Endothelial cell of umbilical vein (primary cell): ENCODE results near the gene MAP4K5. TPM values are rescaled to one million over a fixed set of nuclear protein-coding genes. Genes with fewer than 3 reads are reported as not detected.

Experiments used
- BruUV-seq: library from RNA; stranded (reverse); fragments of 400-500 nt; replicated peaks from 2 replicates; lab custom pipeline; 2021; lab: Mats Ljungman, UMichigan
- CTCF ChIA-PET: fragments of 300-600, 350-600 bp; sonication (Branson Sonifier 250); formaldehyde crosslinking; loops from one replicate; lab custom pipeline; 2021; ENCODE audit warnings: antibody characterized with exemption, inconsistent platforms; lab: Charles Lee
- POLR2A ChIA-PET: fragments of 300-600, 350-600 bp; sonication (Branson Sonifier 250); formaldehyde crosslinking; loops from one replicate; lab custom pipeline; 2021; ENCODE audit warnings: antibody characterized with exemption, inconsistent platforms; lab: Charles Lee
- DNase-seq: peaks from one replicate; pipeline ENCODE4 v3.0.0-alpha.2; 2011; ENCODE audit warnings: low read depth, low spot score
- FAIRE-seq: peaks from 2 replicates; lab custom pipeline; 2011; peaks lifted over from hg19 to GRCh38; lab: Jason Lieb, UNC
- H2AFZ ChIP-seq: 2 replicates; pipeline ENCODE4 v1.6.0; 2012; ENCODE audit warnings: low read depth, low read length, control low read depth, inconsistent platforms
- H3K27ac ChIP-seq: 2 replicates; pipeline ENCODE4 v1.5.1; 2011; ENCODE audit warnings: low read depth, mild to moderate bottlenecking, control low read depth, low read length, moderate library complexity; ENCODE audit not compliant: insufficient read depth
- H3K27me3 ChIP-seq, 2 experiments: 2 replicates each; pipeline versions ENCODE4 v1.6.0 to v1.6.1; 2011; ENCODE audit warnings: low read length in 2 of 2, mixed read lengths in 1 of 2; ENCODE audit not compliant: control insufficient read depth in 2 of 2, insufficient read depth in 2 of 2
- H3K36me3 ChIP-seq, 2 experiments: 2 replicates in 1 of 2; 3 replicates in 1 of 2; pipeline ENCODE4 v1.5.1; 2011; ENCODE audit warnings: low read length in 2 of 2, mild to moderate bottlenecking in 1 of 2, moderate library complexity in 1 of 2; ENCODE audit not compliant: control insufficient read depth in 2 of 2, insufficient read depth in 2 of 2; ENCODE audit errors: extremely low read depth in 1 of 2
- H3K4me1 ChIP-seq: 3 replicates; pipeline ENCODE4 v1.5.1; 2011; ENCODE audit warnings: mild to moderate bottlenecking, low read length; ENCODE audit not compliant: control insufficient read depth, insufficient read depth; ENCODE audit errors: extremely low read depth
- H3K4me2 ChIP-seq: 2 replicates; pipeline ENCODE4 v1.6.1; 2011; ENCODE audit warnings: low read length, control low read depth, mixed read lengths; ENCODE audit not compliant: insufficient read depth
- H3K4me3 ChIP-seq, 3 experiments: fragments of 200-600 bp in 1 of 3; sonication (generic), shearing (Covaris generic) in 1 of 3; replicated peaks in 1 of 3; 2 replicates each; pipeline ENCODE4 v1.5.1; 2011 to 2016; ENCODE audit warnings: control low read depth in 3 of 3, low read length in 3 of 3, mild to moderate bottlenecking in 2 of 3, inconsistent platforms in 1 of 3, low read depth in 1 of 3, moderate library complexity in 1 of 3; ENCODE audit not compliant: insufficient read depth in 1 of 3
- H3K79me2 ChIP-seq: 2 replicates; pipeline ENCODE4 v1.6.0; 2012; ENCODE audit warnings: low read length, inconsistent platforms; ENCODE audit not compliant: control insufficient read depth, insufficient read depth
- H3K9ac ChIP-seq: replicated peaks from 2 replicates; pipeline ENCODE3; 2011; ENCODE audit warnings: low read length, control low read depth; ENCODE audit not compliant: insufficient read depth; ENCODE audit errors: extremely low read depth
- H3K9me1 ChIP-seq: replicated peaks from 3 replicates; pipeline ENCODE4 v1.6.0; 2011; ENCODE audit warnings: mild to moderate bottlenecking, low read length; ENCODE audit not compliant: control insufficient read depth, insufficient read depth; ENCODE audit errors: extremely low read depth
- H3K9me3 ChIP-seq: replicated peaks from 2 replicates; pipeline ENCODE4 v1.5.1; 2012; ENCODE audit warnings: low read length, inconsistent platforms; ENCODE audit not compliant: control insufficient read depth, insufficient read depth
- H4K20me1 ChIP-seq: replicated peaks from 2 replicates; pipeline ENCODE3; 2011; ENCODE audit warnings: mild to moderate bottlenecking, low read length; ENCODE audit not compliant: control insufficient read depth, insufficient read depth; ENCODE audit errors: extremely low read depth
- EZH2 ChIP-seq: IDR thresholded peaks from 2 replicates; pipeline ENCODE4 v1.6.1; 2012; ENCODE audit warnings: borderline replicate concordance, low read depth, mild to moderate bottlenecking, moderate library complexity, low read length, inconsistent platforms; ENCODE audit not compliant: severe bottlenecking
- FOS ChIP-seq: IDR thresholded peaks from 2 replicates; pipeline ENCODE4 v1.6.1; 2011; ENCODE audit warnings: mild to moderate bottlenecking, low read length, moderate library complexity, borderline replicate concordance; ENCODE audit not compliant: insufficient read depth
- GATA2 ChIP-seq: IDR thresholded peaks from 2 replicates; pipeline ENCODE4 v1.7.0; 2011; ENCODE audit warnings: low read depth, mild to moderate bottlenecking, moderate library complexity, mixed read lengths, low read length; ENCODE audit not compliant: insufficient read length, insufficient read depth
- JUN ChIP-seq: IDR thresholded peaks from 2 replicates; pipeline ENCODE4 v1.6.1; 2011; ENCODE audit warnings: borderline replicate concordance, low read depth; ENCODE audit not compliant: insufficient read length, insufficient read depth
- MYC ChIP-seq: IDR thresholded peaks from one replicate; pipeline ENCODE4 v1.6.1; 2011; ENCODE audit warnings: mild to moderate bottlenecking, low read depth, low read length
- POLR2A ChIP-seq: IDR thresholded peaks from 2 replicates; pipeline ENCODE4 v1.6.1; 2012; ENCODE audit warnings: low read depth, mild to moderate bottlenecking, control low read depth, low read length
- POLR2AphosphoS5 ChIP-seq: IDR thresholded peaks from 2 replicates; pipeline ENCODE4 v1.6.1; 2012; ENCODE audit warnings: low read depth, mild to moderate bottlenecking, control low read depth, low read length, moderate library complexity; ENCODE audit not compliant: insufficient read depth
- dilution Hi-C: fragments of 300-500 bp; cut with MboI; formaldehyde crosslinking; loops from one replicate; pipeline ENCODE4 v1.15.0; 2019; ENCODE audit warnings: low sequenced_read_pairs; ENCODE audit not compliant: extremely low pct_ligation_motif_present
- intact Hi-C: fragments of 100-400 bp; cut with micrococcal nuclease; formaldehyde crosslinking; loops from one replicate; pipeline ENCODE4 v1.10.0; 2022
- polyA plus RNA-seq, 4 experiments: library from polyadenylated mRNA; depleted of rRNA in 3 of 4; stranded (reverse) in 3 of 4; unstranded in 1 of 4; fragments of >200 nt; gene quantifications; 2 replicates each; pipeline versions ENCODE4 v1.2.1 to v1.2.3, GENCODE V29; 2011 to 2012; ENCODE audit warnings: missing spikeins in 1 of 4
- total RNA-seq: library from RNA; stranded (reverse); gene quantifications from 2 replicates; pipeline ENCODE4 v1.2.3, GENCODE V29; 2021
- TF ChIP-seq, protein P1 (sequence below), 2 donors: IDR thresholded peaks; 1 replicate in 1 of 2; 2 replicates in 1 of 2; pipeline ENCODE4 v1.5.1; 2011; ENCODE audit warnings: low read length in 2 of 2, mild to moderate bottlenecking in 2 of 2, moderate library complexity in 2 of 2, control low read depth in 1 of 2, inconsistent platforms in 1 of 2, low read depth in 1 of 2; ENCODE audit not compliant: insufficient read depth in 1 of 2; ENCODE audit errors: extremely low read depth in 1 of 2
- TF ChIP-seq, protein P2 (sequence below): IDR thresholded peaks from 2 replicates; pipeline ENCODE4 v1.6.1; 2011; ENCODE audit not compliant: insufficient read depth, insufficient read length

MAP4K5 gene
- total and polyA plus RNA-seq, 2 donors (not counting 3 experiments of a cell fraction or from before 2014, with no cell fraction given), result 17.4 to 73.7 TPM

DNA sequence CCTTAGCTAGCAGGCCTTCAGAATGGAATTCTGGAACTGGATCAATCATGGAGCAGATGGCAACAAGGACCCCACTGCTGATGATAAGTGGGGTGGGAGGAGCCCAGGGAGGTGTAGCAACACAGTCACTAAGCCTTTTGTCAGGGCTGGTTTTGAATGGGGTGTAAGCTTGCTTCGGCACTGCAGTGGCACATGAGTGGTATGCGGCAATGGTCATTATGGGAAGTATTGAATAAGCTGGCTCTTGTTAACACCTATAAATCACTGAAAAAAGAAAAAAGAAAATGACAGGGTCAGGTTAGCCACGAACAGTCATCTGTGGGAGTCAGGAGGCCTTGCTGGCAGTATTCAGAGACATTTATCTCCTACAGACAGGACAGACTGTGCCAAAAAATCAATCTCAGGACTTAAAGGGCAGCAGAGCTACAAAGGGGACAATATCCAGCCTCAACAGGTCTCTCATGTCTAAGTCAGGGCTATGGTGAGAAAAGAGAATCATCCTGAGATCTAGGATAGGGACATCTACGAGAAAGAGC lies 154.8 kb downstream of the MAP4K5 start:
- no TSS peak for BruUV-seq
- Histone ChIP-seq H3K9me1 (no peaks in the 10 kb centered on the region), H4K20me1 (no peaks in the 10 kb centered on the region), H3K4me2 (no peak overlapping the region), H3K27ac (no peak overlapping the region), H3K9ac (no peak overlapping the region), H3K27me3 (no peaks in the 10 kb centered on the region), H3K36me3 (peaks cover 0 to 4% of the 10 kb centered on the region in 2 experiments), H3K4me3 (no peak overlapping the region), H3K79me2 (no peaks in the 10 kb centered on the region), H3K9me3 (no peaks in the 10 kb centered on the region), H3K4me1 (no peaks in the 10 kb centered on the region), H2AFZ (no peak overlapping the region)
- dilution Hi-C loops, result no loop called here
- no peak for FAIRE-seq
- TF ChIP-seq, protein P1, sequence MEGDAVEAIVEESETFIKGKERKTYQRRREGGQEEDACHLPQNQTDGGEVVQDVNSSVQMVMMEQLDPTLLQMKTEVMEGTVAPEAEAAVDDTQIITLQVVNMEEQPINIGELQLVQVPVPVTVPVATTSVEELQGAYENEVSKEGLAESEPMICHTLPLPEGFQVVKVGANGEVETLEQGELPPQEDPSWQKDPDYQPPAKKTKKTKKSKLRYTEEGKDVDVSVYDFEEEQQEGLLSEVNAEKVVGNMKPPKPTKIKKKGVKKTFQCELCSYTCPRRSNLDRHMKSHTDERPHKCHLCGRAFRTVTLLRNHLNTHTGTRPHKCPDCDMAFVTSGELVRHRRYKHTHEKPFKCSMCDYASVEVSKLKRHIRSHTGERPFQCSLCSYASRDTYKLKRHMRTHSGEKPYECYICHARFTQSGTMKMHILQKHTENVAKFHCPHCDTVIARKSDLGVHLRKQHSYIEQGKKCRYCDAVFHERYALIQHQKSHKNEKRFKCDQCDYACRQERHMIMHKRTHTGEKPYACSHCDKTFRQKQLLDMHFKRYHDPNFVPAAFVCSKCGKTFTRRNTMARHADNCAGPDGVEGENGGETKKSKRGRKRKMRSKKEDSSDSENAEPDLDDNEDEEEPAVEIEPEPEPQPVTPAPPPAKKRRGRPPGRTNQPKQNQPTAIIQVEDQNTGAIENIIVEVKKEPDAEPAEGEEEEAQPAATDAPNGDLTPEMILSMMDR (IDR thresholded peaks at IDR 0.05; ENCODE audit: extremely low read depth in 1 of 2, insufficient read depth in 1 of 2, low read depth in 1 of 2, low read length in 2 of 2), result no peak
- TF ChIP-seq FOS (no peak), POLR2A (no peak), JUN (no peak), POLR2AphosphoS5 (no peak), MYC (no peak), GATA2 (no peak), EZH2 (no peak)
- TF ChIP-seq, protein P2, sequence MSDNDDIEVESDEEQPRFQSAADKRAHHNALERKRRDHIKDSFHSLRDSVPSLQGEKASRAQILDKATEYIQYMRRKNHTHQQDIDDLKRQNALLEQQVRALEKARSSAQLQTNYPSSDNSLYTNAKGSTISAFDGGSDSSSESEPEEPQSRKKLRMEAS, result no peak
- ChIA-PET POLR2A (no interaction called here), CTCF (interaction anchor here (1.8 kb wide), 1 partner anchor 57 kb away, joined by 4 read pairs; no protein-coding TSS in a partner anchor)
- intact Hi-C loops, result no loop called here
- no peak for DNase-seq
